NCI-H1105 treated with DMSO at 0.1 percent for 48 hours (cell line): Measurements from ENCODE around the gene LCN1.

Experiments
- DNase-seq: peaks from one replicate; lab custom pipeline; 2025; lab: John Stamatoyannopoulos, UW

The LCN1 gene

DNA sequence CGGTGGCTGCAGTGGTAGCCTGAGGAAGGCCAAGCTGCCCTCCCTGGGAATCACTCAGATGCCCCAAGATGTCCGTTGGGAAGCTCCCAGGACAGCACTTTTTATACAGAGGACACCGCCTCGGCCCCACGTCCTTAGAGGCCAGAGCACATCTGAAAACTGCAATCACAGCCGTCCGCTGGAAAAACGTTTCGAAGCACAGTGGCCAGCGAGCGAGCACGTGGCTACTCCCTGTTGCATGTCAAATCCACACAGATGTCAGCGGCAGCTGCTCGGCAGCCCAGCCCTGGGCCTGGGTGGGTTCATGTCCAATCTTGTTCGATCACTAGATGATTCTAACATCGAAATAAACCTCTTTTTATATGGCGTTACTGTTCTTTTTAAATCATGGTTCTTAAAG is 32.7 kb upstream of the LCN1 start:
- no peak for DNase-seq

DNA sequence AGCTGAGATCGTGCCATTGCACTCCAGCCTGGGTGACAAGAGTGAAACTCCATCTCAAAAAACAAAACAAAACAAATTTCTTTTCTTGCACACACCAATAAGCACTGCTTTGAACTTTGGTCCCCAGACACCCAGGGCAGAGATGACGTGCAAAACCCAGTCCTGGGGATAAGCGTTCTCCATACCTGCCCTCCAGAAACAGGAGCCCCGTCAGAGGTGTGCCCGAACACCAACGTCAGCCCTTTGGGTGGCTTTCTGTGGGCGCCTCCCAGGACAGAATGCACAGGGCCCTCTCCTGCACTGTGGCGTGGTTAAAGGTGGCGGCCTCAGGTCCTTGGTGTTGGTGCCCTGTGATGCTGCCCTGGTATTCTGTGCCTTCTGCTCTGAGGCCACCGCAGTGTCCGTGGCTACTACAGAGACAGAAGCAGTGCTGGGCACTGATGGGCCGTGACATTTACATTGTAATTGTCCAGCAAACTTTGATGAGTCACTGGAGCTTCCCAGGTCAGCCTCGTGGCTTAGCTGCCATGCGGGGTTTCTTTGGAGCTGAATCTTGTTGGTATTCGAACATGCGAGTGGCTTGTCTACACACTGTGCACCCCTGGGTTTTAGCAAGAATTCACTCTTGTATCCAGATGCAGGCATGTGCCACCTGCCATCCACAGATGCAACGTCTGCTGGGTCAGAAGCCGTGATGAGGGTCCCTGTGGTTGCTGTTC is 31.9 kb upstream of the LCN1 start:
- DNase-seq, result no peak

DNA sequence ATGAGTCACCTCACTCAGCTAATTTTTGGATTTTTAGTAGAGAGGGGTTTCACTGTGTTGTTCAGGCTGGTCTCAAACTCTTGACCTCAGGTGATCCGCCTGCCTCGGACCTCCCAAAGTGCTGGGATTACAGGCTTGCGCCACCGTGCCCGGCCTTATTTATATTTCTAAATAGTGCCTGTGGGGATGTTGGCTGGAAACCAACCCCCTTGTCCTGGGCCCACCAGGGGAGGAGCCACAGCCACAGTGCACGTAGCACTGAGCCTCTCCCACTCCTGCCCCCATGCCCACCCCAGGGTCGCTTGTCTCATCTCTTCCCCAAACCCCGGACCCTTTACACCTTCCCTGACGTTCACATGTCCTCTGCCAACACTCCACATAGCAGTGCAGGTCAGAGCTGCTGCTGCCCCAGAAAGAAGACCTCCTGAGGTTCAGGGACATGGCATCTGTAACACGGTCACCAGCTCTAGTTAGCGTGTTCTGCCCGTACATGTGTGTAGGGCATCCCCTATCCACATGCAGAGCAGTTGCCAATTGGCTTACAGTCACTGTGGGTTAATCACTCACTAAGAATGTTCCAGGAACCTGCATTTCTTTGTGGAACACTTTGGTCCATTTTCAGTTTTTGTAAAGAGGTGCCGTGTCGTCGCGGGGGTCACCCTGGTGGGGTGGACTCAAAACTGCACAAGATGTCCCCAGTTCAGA is 30.9 kb upstream of the LCN1 start:
- no peak for DNase-seq

DNA sequence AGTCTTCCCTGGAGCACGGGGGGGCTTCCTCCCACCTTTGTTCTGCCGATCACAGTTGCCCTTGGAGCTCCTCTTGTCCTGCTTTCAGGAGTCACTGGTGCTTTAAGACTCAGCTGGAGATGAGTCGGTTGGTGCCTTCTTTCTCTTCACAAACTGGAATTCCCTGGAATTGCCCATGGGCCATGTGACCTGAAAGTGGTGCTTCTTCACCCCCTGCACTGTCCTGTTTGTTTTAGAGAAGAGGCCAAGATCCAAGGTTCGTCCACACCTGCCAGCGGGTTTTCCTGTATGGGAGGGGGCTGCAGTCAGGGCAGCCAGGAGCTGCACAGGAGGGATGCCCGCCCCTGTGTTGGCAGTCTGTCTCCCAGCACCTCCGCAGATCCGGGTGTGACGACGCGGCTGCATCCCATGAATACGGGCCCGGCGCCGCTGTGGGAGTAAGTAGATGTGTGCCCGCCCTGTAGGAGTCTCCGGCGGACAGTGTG is 30.2 kb upstream of the LCN1 start:
- DNase-seq, result no peak

DNA sequence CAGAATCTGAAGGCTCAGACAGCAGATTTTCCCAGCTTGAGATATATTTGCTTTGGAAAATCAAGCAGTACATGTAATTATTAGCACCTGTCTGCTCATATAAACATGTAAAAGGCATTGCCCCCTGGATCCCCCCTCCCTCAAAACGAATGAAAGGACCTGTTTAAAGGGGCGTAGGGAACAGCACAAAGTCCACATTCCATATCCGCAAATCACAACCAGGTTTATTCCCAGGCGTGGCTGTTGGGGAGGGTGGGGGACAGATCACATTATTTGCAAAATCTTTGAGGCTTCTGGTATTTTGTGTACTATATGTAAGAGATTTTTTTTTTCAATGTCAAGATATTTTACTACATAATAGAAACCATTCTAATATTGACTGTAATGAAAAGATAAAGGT is 29.5 kb upstream of the LCN1 start:
- no peak for DNase-seq

DNA sequence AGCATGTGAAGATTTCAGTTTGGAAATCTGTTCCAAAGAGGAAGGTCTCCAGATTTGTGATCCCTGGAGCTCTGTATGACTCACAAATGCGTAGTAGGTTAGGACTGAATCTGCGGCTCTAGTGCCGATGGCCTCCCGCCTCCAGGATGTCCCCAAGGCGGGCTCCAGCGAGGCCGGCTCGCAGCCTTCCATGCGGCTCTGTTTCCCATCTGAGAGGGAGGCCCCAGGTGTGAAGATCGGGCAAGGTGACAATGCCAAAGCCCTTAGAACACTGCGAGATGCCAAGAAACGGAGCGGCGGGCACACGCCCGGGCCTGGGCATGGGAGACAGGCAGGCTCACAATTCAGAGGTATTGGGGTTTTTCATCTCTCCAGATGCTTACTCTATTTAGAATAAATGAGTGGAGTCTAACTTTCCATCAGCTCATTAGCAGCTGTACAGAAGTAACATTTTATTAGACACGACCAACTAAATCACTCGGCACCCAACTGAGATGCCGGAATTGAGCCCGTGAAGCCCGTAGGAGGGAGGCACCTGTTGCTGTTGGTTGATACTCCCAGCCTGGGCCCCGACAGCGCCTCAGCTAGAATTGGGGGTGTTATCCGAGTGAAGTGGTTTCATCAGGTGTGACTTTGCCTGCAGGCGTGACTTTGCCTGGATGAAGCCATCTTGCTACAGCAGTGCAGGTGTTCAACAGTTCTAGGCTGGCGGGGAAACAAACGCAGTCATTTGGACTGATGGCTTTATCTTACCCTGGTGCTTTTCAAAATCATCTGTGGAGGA is 28.2 kb upstream of the LCN1 start:
- DNase-seq, result peak; percentile 36

DNA sequence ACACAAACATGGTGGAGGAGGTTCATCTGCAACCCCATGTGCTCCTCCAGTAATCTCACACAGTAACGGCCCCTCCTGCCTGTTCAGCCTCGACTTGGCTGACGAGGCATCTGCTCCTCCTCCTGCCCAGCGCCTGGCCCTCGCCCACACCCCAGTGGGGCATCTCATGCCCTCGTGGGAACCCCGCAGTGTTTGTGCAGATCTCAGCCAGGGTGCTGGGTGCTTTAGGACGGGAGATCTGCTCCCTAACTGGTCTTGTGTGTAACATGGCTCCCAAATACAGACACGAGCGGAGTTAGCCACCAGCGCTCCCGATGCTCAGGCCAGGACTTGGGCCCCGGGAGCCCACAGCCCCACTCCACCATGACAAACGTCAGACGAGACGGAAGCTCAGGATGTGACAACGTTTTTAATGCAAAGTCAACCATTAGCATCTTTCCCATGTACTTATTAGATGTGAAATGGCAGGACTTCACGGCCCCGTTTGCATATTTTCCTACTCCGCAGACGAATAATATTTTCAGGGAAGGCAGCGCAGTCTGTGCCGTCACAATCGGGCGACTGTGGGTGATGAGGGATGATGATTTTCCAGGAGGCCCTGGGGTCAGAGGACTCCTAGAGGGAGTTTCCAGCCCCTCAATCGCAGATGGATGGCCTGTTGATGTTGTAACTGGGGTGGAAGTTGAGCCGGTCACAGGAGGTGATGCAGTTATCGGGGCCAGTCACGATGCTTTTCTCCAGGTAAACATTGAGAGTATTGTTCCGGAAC is 26.3 kb upstream of the LCN1 start:
- no peak for DNase-seq

DNA sequence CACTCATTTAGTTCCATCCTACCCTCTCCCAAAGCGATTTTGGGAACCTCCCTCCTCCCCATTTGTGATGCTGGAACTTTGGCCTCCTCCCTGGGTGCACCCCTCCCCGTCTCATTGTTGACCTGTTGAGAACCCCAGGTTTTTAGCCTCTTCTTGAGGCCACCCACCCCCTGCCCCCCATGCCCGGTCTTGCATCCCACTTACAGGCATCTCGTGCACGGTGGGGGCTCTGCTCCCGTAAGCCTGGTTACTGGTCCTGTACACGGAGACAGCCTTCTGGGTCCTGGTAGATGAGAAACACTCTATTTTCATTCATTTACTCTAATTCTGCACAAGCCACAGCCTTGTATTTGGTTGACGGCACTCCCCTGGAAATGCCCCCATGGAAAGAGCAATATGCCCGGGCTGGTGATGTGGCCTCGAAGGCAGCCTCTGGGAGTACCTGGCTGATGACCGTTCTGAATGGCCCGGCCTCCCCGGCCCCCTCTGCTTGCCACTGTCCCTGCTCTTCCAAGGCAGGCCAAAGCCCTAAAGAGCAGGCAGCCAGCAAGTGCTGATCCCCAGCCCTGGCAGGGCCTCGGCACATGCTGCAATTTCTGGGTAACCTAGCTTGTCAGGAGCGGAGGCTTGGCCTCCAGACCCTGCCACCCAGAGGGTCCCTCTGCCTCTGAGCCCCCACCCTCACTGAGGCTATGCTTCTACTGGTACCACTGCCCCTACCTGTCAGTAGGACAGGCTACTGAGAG is 22.7 kb upstream of the LCN1 start:
- DNase-seq, result no peak

DNA sequence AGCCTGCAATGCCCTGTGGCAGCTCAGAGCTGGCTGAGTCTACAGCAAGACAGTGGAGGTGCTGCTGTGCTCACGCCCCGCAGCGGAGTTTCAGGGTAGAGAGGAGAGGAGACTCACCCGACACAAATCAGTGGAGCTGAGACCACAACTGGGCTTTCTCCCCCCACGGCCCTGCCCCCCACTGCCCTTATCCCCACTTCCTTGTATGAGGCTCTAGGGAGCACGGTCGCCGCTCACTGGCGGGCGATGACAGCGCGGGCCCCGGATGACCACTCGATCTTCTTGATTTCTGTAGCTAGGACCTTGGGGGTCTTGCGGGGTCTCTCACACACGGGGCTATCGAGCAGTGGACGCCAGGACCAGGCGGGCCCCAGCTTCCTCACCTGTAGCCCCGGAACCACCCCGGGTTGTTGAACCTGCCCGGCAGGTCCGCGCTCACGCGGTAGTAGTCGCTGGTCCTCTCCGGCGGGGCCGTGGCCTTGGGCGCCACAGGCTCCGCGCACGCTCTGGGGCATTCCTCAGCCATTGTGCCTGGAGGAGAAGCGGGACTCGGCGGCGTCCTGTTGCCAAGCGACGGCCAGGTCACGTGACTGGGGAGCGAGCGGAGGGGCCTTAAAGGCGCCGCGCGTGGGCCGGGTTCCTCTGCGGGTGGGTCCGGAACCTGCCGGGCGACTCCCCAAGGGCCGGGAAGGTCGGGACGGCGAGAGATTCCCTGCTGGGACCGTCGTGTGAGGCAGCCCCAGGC is 21.7 kb upstream of the LCN1 start:
- peak; percentile 80 for DNase-seq

DNA sequence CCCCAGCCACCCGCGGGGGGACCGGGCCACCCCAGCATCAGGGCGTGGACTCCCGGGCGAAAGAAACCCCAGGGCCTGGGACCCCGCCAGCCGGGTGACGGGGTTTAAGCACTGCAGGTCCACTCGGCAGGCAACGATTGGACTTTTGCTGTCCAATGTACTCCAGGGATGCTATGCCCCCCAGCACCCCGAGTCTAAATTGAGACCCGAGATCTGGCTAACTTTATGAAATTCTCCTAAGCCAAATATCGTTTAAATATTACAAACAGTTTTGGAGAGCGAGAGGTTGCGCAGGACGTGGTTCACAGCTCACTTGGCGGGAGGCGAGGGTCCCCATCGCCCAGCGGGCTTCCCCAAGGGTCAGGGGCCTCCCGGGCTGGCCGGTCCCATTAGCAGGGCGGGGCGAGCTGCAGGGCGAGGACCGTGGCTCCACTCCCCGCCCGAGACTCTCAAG is 21.1 kb upstream of the LCN1 start:
- DNase-seq, result peak; percentile 40

DNA sequence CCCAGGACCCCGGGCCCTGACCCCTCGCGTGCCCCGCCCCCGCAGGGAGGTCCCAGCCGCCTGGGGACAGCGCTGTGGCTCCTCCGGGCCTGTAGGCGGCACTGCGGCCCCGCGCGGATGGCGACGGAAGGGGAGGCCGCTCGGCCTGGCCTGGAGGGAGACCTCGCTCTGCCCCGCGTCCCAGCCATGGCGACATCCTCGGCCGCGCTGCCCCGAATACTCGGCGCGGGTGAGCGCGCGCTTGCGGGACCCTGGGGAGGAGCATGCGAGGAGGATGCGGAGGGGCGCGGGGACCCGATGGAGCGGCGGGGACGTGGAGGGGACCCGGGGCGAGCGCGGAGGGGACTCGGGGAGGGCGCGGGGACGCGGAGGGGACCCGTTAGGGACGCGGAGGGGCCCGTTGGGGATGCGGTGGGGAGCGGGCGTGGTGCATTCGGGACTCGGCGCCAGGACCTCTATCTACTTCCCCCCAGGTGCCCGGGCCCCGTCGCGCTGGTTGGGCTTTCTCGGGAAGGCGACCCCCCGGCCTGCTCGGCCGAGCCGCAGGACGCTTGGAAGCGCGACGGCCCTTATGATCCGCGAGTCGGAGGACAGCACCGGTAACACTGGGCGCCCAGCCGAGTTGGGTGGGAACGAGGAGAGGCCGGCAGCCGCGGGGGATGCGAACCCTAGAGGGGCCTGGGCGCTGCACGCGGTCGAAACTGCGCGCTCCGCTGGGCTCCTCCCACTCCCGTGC is 20.5 kb upstream of the LCN1 start, which contains the start of gene MRPS2:
Gene MRPS2 (plus strand): TSS at position 158 of the 736 bp plus-strand sequence. CDS start 29 bp downstream, at position 187.
- peak; percentile 71 for DNase-seq

DNA sequence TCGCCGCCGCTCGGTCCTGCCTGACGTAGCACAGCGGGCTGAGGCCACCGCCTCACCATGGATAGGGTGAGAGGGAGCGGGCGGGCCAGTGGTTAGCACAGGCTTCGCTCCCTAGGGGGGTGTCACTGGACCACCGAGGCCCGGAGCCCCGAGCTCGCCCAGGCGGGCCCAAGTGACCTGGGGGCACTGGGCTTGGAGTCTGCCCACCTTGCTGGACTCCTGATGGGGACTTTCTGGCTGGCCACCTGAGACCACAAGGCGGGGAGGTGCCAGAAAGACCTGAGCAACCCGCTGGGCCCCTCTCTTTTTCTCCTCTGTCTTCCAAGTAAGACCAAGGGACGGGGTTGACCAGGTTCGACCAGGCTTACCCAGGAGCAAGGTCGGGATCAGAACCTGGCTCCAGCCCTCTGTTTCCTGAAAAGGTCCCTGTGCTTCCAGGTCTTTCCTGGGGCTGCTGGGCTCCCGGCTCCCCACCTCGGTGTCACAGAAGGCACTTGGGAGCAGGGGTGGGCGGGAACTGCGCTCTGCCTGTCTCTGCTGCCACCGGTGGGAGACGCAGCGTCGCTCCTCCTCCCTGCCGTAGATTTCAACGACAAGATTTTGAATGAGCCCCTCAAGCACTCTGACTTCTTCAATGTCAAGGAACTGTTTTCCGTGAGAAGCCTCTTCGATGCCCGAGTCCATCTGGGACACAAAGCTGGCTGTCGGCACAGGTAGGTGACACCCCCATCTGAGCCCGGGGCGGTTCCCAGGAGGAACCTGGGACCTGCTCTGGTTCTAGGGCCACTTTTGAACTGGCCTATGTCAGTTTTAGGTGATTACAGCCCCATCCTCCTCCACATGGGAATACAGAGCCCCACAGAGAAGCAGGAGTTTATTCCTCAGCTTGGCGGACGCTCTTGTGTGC is 19.7 kb upstream of the LCN1 start:
- DNase-seq, result no peak

DNA sequence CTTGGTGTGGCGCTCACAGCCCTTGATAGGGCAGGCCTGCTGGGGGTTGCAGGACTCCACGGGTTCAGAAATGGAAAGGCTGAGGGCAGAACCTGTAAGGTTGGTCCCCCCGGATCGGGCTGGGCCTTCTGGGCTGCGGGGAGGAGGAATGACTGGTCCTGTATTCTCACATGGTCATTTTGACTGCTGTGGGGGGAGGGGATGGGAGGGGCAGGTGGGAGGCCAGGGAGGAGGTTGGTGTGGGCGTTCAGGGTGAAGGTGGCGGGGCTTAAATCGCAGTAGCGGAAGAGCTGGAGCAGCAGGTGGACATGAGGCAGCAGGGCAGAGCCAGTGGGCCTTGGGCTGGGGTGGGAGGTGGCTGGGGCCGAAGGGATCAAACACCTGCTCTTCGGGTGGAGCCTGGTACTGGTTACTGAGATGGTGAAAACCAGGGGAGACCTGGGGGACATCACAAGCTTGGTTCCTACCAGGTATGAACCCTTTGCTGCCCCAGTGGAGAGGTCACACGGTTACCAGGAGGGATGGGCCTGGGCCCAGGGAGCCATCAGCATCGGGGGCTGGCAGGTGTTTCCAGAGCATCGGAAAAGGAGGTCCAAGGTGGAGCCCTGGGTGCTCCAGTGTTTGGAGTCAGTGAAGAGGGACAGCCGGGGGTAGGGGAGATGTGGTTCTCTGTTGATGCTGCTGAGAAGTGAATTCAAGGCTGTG is 18.9 kb upstream of the LCN1 start:
- DNase-seq, result no peak

DNA sequence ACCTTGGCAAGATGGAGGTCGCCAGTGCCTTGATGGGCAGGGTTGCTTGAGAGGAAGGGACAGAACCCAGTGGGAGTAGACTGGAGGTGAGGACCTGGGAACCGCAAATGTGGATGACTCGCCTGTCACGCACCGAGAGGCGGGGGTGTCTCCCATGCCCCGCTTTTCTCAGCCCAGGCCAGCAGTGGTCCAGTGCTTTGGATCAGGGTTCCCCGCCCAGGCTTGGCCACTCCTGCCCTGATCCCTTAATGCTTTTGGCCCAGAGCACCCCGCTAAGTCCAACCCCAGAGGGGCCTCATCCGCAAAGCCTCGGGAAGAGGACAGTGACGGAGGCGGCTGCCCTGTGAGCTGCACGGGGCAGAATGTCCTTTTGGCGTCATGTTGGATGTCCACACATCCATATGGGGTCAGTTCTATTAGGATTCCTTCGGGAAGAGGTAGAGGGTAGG is 18.3 kb upstream of the LCN1 start:
- no peak for DNase-seq

DNA sequence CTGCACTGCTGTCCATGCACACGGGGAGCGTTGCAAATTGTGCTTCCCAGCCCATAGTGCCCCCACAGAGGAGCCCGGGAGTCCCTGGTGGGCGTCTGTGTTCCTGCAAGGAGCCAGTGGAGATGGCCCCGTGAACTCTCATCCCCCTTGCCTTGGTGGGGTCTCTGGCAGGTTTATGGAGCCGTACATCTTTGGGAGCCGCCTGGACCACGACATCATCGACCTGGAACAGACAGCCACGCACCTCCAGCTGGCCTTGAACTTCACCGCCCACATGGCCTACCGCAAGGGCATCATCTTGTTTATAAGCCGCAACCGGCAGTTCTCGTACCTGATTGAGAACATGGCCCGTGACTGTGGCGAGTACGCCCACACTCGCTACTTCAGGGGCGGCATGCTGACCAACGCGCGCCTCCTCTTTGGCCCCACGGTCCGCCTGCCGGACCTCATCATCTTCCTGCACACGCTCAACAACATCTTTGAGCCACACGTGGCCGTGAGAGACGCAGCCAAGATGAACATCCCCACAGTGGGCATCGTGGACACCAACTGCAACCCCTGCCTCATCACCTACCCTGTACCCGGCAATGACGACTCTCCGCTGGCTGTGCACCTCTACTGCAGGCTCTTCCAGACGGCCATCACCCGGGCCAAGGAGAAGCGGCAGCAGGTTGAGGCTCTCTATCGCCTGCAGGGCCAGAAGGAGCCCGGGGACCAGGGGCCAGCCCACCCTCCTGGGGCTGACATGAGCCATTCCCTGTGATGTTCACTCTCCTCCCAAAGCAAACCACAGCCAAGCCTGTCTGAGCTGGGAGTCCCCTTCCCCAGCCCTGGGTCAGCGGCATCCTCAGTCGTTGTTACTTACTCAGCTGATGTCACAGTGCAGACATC is 17.6 kb upstream of the LCN1 start:
- DNase-seq, result no peak
